ENCODE data around the gene GAREM2.

DNA sequence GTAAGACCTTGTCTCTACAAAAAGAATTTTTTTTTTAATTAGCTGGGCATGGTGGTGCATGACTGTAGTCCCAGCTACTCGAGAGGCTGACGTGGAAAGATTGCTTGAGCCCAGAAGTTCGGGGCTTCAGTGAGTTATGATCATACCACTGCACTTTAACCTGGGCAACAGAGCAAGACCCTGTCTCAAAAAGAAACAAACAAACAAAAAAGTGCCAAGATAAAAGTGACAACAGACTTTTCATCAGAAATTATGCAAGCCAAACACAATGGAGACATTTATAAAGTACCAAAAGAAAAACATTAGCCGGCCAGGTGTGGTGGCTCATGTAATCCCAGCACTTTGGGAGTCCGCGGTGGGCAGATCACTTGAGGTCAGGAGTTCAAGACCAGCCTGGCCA lies 44.8 kb downstream of the GAREM2 start:
- TF ChIP-seq, protein P1, sequence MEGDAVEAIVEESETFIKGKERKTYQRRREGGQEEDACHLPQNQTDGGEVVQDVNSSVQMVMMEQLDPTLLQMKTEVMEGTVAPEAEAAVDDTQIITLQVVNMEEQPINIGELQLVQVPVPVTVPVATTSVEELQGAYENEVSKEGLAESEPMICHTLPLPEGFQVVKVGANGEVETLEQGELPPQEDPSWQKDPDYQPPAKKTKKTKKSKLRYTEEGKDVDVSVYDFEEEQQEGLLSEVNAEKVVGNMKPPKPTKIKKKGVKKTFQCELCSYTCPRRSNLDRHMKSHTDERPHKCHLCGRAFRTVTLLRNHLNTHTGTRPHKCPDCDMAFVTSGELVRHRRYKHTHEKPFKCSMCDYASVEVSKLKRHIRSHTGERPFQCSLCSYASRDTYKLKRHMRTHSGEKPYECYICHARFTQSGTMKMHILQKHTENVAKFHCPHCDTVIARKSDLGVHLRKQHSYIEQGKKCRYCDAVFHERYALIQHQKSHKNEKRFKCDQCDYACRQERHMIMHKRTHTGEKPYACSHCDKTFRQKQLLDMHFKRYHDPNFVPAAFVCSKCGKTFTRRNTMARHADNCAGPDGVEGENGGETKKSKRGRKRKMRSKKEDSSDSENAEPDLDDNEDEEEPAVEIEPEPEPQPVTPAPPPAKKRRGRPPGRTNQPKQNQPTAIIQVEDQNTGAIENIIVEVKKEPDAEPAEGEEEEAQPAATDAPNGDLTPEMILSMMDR (conservative IDR thresholded peaks at IDR 0.05; ENCODE audit: low read length): no peak
- TF ChIP-seq EZH2phosphoT487 (IDR thresholded peaks at IDR 0.05; ENCODE audit: borderline replicate concordance, low read depth, low read length): no peak
